Islet precursor cell (in vitro differentiated cells): ENCODE measurements around the gene RFXAP.

Experiments used
- DNase-seq: peaks from one replicate; pipeline ENCODE4 v3.0.0-alpha.2; 2018

RFXAP gene

GRCh38 chr13:36870050-36870692, 51.1 kb downstream of the RFXAP start:
- DNase-seq = no peak

- no peak for DNase-seq
These were observed 53.6 kb downstream of the RFXAP start for GRCh38 chr13:36872621-36873020.

GRCh38 chr13:36875431-36875830, 56.4 kb downstream of the RFXAP start:
- no peak for DNase-seq

- DNase-seq = no peak
These were observed 56.9 kb downstream of the RFXAP start for GRCh38 chr13:36875961-36876360.
